NCI-H460 (cell line): Measurements from ENCODE around the gene CGN. TPM values are rescaled to one million over a fixed set of nuclear protein-coding genes. Genes with fewer than 3 reads are reported as not detected.

Source experiments
- DNase-seq: peaks from one replicate; pipeline ENCODE4 v3.0.0-alpha.2; 2016; ENCODE audit warnings: low read depth; ENCODE audit errors: extremely low read depth
- small RNA-seq, 2 experiments: library from RNA; depleted of rRNA; stranded (forward); fragments of <200 nt; gene quantifications; one replicate each; pipeline ENCODE3, GENCODE V24; 2014
- total RNA-seq: library from RNA; depleted of rRNA; stranded (reverse); fragments of >200 nt; shearing (Covaris generic); gene quantifications from 2 replicates; pipeline ENCODE4 v1.2.3, GENCODE V29; 2014; rRNA removed

The CGN gene
- total RNA-seq, 1 experiment from 2014 or later, result 0.02 TPM

- no peak for DNase-seq
Measured at GRCh38 chr1:151585622-151586021, 74.4 kb downstream of the CGN start.

Small RNA genes within 50 kb of the gene (small RNA-seq; reads per million reads assigned to genes)
- gene MIR554, result 0 reads per million in 2 experiments
- gene RF00405, result 0 reads per million in 2 experiments

Other genes starting within 250 kb of the CGN start
- 22.6 and 23.0 TPM in 2 replicates for gene ZNF687, start 229.1 kb upstream of the CGN start, total RNA-seq
- 36.1 and 36.8 TPM in 2 replicates for gene PI4KB, start 184.0 kb upstream of the CGN start, total RNA-seq
- gene RFX5, start 164.1 kb upstream of the CGN start, total RNA-seq, result 41.9 and 48.1 TPM in 2 replicates
- gene SELENBP1, start 138.7 kb upstream of the CGN start, total RNA-seq, result 24.6 and 28.9 TPM in 2 replicates
- 641 and 758 TPM in 2 replicates for gene PSMB4, start 111.8 kb upstream of the CGN start, total RNA-seq
- 27.3 and 34.5 TPM in 2 replicates for gene POGZ, start 51.9 kb upstream of the CGN start, total RNA-seq
- 17.1 and 17.2 TPM in 2 replicates for gene TUFT1, start 28.9 kb downstream of the CGN start, total RNA-seq
- 29.6 and 32.2 TPM in 2 replicates for gene SNX27, start 100.7 kb downstream of the CGN start, total RNA-seq
- not detected in 2 replicates for gene CELF3, start 205.4 kb downstream of the CGN start, total RNA-seq
- gene RIIAD1, start 210.1 kb downstream of the CGN start, total RNA-seq, result not detected in 2 replicates